DOHH2 (cell line): ENCODE results near the gene PEX14.

Experiments
- H3F3A ChIP-seq: fragments of 200-600 bp; sonication (generic), shearing (Covaris generic); 2 replicates; pipeline ENCODE4 v1.6.0; 2016; ENCODE audit warnings: antibody characterized with exemption, mild to moderate bottlenecking; ENCODE audit not compliant: control insufficient read depth, insufficient read depth
- H3K27ac ChIP-seq: fragments of 200-600 bp; sonication (generic); 2 replicates; pipeline ENCODE4 v1.5.1; 2014; ENCODE audit warnings: low read depth, mild to moderate bottlenecking, low read length, moderate library complexity
- H3K27me3 ChIP-seq: fragments of 200-600 bp; sonication (generic); 2 replicates; pipeline ENCODE4 v1.6.1; 2014; ENCODE audit warnings: mild to moderate bottlenecking, low read length, mixed read lengths; ENCODE audit not compliant: control insufficient read depth
- H3K36me3 ChIP-seq: fragments of 200-600 bp; sonication (generic); 2 replicates; pipeline ENCODE4 v1.6.1; 2014; ENCODE audit warnings: mild to moderate bottlenecking, low read length, moderate library complexity, mixed read lengths; ENCODE audit not compliant: control insufficient read depth
- H3K4me1 ChIP-seq: fragments of 200-600 bp; sonication (generic); 2 replicates; pipeline ENCODE4 v1.6.1; 2014; ENCODE audit warnings: mild to moderate bottlenecking, low read length, mixed read lengths; ENCODE audit not compliant: control insufficient read depth
- H3K4me2 ChIP-seq: fragments of 200-600 bp; sonication (generic); 2 replicates; pipeline ENCODE4 v1.6.0; 2014; ENCODE audit warnings: mild to moderate bottlenecking, low read length, moderate library complexity
- H3K4me3 ChIP-seq: fragments of 200-600 bp; sonication (generic); 2 replicates; pipeline ENCODE4 v1.5.1; 2014; ENCODE audit warnings: mild to moderate bottlenecking, low read length, mixed read lengths
- H3K79me2 ChIP-seq: fragments of 200-600 bp; sonication (generic); 2 replicates; pipeline ENCODE4 v1.6.1; 2014; ENCODE audit warnings: mild to moderate bottlenecking, low read length, mixed read lengths; ENCODE audit not compliant: control insufficient read depth
- H3K9me2 ChIP-seq: fragments of 200-600 bp; sonication (generic); replicated peaks from 2 replicates; pipeline ENCODE4 v1.6.1; 2014; ENCODE audit warnings: mild to moderate bottlenecking, low read length, mixed read lengths; ENCODE audit not compliant: control insufficient read depth
- H3K9me3 ChIP-seq: fragments of 200-600 bp; sonication (generic); 2 replicates; pipeline ENCODE4 v1.6.1; 2014; ENCODE audit warnings: antibody characterized with exemption, low read length, mixed read lengths; ENCODE audit not compliant: control insufficient read depth, insufficient read depth
- H4K20me1 ChIP-seq: fragments of 200-600 bp; sonication (generic); 2 replicates; pipeline ENCODE4 v1.6.0; 2014; ENCODE audit warnings: low read depth, mild to moderate bottlenecking, antibody characterized with exemption, low read length, moderate library complexity; ENCODE audit not compliant: control insufficient read depth, insufficient read depth
- CTCF ChIP-seq: fragments of 200-600 bp; sonication (generic); IDR thresholded peaks from one replicate; pipeline ENCODE4 v1.5.1; 2014; ENCODE audit warnings: antibody characterized with exemption, mild to moderate bottlenecking, low read depth, low read length; ENCODE audit not compliant: poor library complexity, severe bottlenecking
- EZH2phosphoT487 ChIP-seq: fragments of 200-600 bp; sonication (generic); IDR thresholded peaks from 2 replicates; pipeline ENCODE4 v1.6.1; 2017; ENCODE audit warnings: borderline replicate concordance, mild to moderate bottlenecking, antibody characterized with exemption, low read length, moderate library complexity, mixed read lengths

Gene PEX14

GRCh38 chr1:10658396-10659066 is 183.8 kb downstream of the PEX14 start:
- TF ChIP-seq EZH2phosphoT487, result no peak
- no peak for TF ChIP-seq CTCF
- Histone ChIP-seq H3K27me3 (no peaks in the 10 kb centered on the region), H3F3A (no peaks in the 10 kb centered on the region), H3K4me3 (no peak overlapping the region), H3K4me1 (no peaks in the 10 kb centered on the region), H3K36me3 (no peaks in the 10 kb centered on the region), H3K4me2 (no peak overlapping the region), H4K20me1 (no peaks in the 10 kb centered on the region), H3K9me2 (no peaks in the 10 kb centered on the region), H3K79me2 (no peaks in the 10 kb centered on the region), H3K27ac (no peak overlapping the region), H3K9me3 (no peaks in the 10 kb centered on the region)

- H3K4me1 ChIP-seq, result no peaks in the 10 kb centered on the region
- no peaks in the 10 kb centered on the region for H3K27me3 ChIP-seq
- H3K4me2 ChIP-seq, result no peak overlapping the region
- H3K27ac ChIP-seq, result no peak overlapping the region
- H4K20me1 ChIP-seq, result no peaks in the 10 kb centered on the region
- H3K79me2 ChIP-seq, result no peaks in the 10 kb centered on the region
- TF ChIP-seq EZH2phosphoT487, result no peak
- no peak for TF ChIP-seq CTCF
- H3K4me3 ChIP-seq, result no peak overlapping the region
- no peaks in the 10 kb centered on the region for H3K36me3 ChIP-seq
- no peaks in the 10 kb centered on the region for H3K9me2 ChIP-seq
- H3F3A ChIP-seq, result no peaks in the 10 kb centered on the region
- H3K9me3 ChIP-seq, result no peaks in the 10 kb centered on the region
Observed at GRCh38 chr1:10659218-10659617, 184.5 kb downstream of the PEX14 start.

GRCh38 chr1:10659646-10660540 is 185.1 kb downstream of the PEX14 start:
- Histone ChIP-seq H3K4me2 (no peak overlapping the region), H4K20me1 (no peaks in the 10 kb centered on the region), H3K9me2 (no peaks in the 10 kb centered on the region), H3K79me2 (no peaks in the 10 kb centered on the region), H3K27ac (no peak overlapping the region), H3K4me1 (no peaks in the 10 kb centered on the region), H3K36me3 (no peaks in the 10 kb centered on the region), H3K27me3 (no peaks in the 10 kb centered on the region), H3K4me3 (no peak overlapping the region), H3K9me3 (no peaks in the 10 kb centered on the region), H3F3A (no peaks in the 10 kb centered on the region)
- TF ChIP-seq CTCF (no peak), EZH2phosphoT487 (no peak)
